ENCODE data around the gene ITGA2. TPM values are rescaled to one million over a fixed set of nuclear protein-coding genes. Genes with fewer than 3 reads are reported as not detected.
"Not testable (repeated sequence)": the region's sequence is repeated elsewhere in the genome, so short reads cannot be mapped to it uniquely, and the experiment has no call there.

The ITGA2 gene
- total RNA-seq, 1 experiment from 2014 or later, result not detected

GRCh38 chr5:52952483-52952882 lies 36.7 kb upstream of the ITGA2 start:
- Histone ChIP-seq H3K79me2 (ENCODE audit: low read length) (no peaks in the 10 kb centered on the region), H3K9me2 (replicated peaks; ENCODE audit: insufficient read depth, low read length) (no peaks in the 10 kb centered on the region), H3K27ac (ENCODE audit: low read length) (no peak overlapping the region), H3K9ac (ENCODE audit: low read length) (no peak overlapping the region), H2AFZ (ENCODE audit: low read length) (no peak overlapping the region), H3K4me2 (ENCODE audit: low read depth, low read length, poor library complexity, severe bottlenecking) (no peak overlapping the region), H3K4me3 (ENCODE audit: low read length) (no peak overlapping the region), H3K36me3 (ENCODE audit: insufficient read depth, low read length) (no peaks in the 10 kb centered on the region), H4K20me1 (ENCODE audit: insufficient read depth, low read depth, low read length) (no peaks in the 10 kb centered on the region), H3K4me1 (ENCODE audit: low read length) (no peaks in the 10 kb centered on the region), H3K9me3 (ENCODE audit: low read length) (no peaks in the 10 kb centered on the region), H3K27me3 (ENCODE audit: low read length) (no peaks in the 10 kb centered on the region)
- no peak for DNase-seq

- Histone ChIP-seq H3K4me3 (ENCODE audit: low read length) (no peak overlapping the region), H3K9ac (ENCODE audit: low read length) (no peak overlapping the region), H3K27ac (ENCODE audit: low read length) (no peak overlapping the region), H3K4me2 (ENCODE audit: low read depth, low read length, poor library complexity, severe bottlenecking) (no peak overlapping the region), H3K36me3 (ENCODE audit: insufficient read depth, low read length) (no peaks in the 10 kb centered on the region), H2AFZ (ENCODE audit: low read length) (no peak overlapping the region), H3K9me2 (replicated peaks; ENCODE audit: insufficient read depth, low read length) (no peaks in the 10 kb centered on the region), H3K9me3 (ENCODE audit: low read length) (no peaks in the 10 kb centered on the region), H3K4me1 (ENCODE audit: low read length) (no peaks in the 10 kb centered on the region), H4K20me1 (ENCODE audit: insufficient read depth, low read depth, low read length) (no peaks in the 10 kb centered on the region), H3K27me3 (ENCODE audit: low read length) (no peaks in the 10 kb centered on the region), H3K79me2 (ENCODE audit: low read length) (no peaks in the 10 kb centered on the region)
- DNase-seq, result no peak
Measured at GRCh38 chr5:52956014-52956413, 33.1 kb upstream of the ITGA2 start.

GRCh38 chr5:52956915-52957747 lies 32.0 kb upstream of the ITGA2 start:
- H3K79me2 ChIP-seq (ENCODE audit: low read length), result no peaks in the 10 kb centered on the region
- no peak overlapping the region for H2AFZ ChIP-seq (ENCODE audit: low read length)
- no peaks in the 10 kb centered on the region for H3K9me3 ChIP-seq (ENCODE audit: low read length)
- no peak overlapping the region for H3K9ac ChIP-seq (ENCODE audit: low read length)
- no peak overlapping the region for H3K27ac ChIP-seq (ENCODE audit: low read length)
- no peaks in the 10 kb centered on the region for H3K4me1 ChIP-seq (ENCODE audit: low read length)
- no peaks in the 10 kb centered on the region for H3K27me3 ChIP-seq (ENCODE audit: low read length)
- H3K4me2 ChIP-seq (ENCODE audit: low read depth, low read length, poor library complexity, severe bottlenecking), result no peak overlapping the region
- H3K9me2 ChIP-seq (replicated peaks; ENCODE audit: insufficient read depth, low read length), result no peaks in the 10 kb centered on the region
- no peak for DNase-seq
- H3K36me3 ChIP-seq (ENCODE audit: insufficient read depth, low read length), result no peaks in the 10 kb centered on the region
- no peak overlapping the region for H3K4me3 ChIP-seq (ENCODE audit: low read length)
- no peaks in the 10 kb centered on the region for H4K20me1 ChIP-seq (ENCODE audit: insufficient read depth, low read depth, low read length)

GRCh38 chr5:52961274-52961681 lies 27.9 kb upstream of the ITGA2 start:
- Histone ChIP-seq H3K79me2 (ENCODE audit: low read length) (no peaks in the 10 kb centered on the region), H3K27me3 (ENCODE audit: low read length) (no peaks in the 10 kb centered on the region), H3K9me3 (ENCODE audit: low read length) (no peaks in the 10 kb centered on the region), H3K9me2 (replicated peaks; ENCODE audit: insufficient read depth, low read length) (no peaks in the 10 kb centered on the region), H4K20me1 (ENCODE audit: insufficient read depth, low read depth, low read length) (no peaks in the 10 kb centered on the region), H3K4me1 (ENCODE audit: low read length) (no peaks in the 10 kb centered on the region), H3K4me2 (ENCODE audit: low read depth, low read length, poor library complexity, severe bottlenecking) (no peak overlapping the region), H3K9ac (ENCODE audit: low read length) (no peak overlapping the region), H3K36me3 (ENCODE audit: insufficient read depth, low read length) (no peaks in the 10 kb centered on the region), H3K4me3 (ENCODE audit: low read length) (no peak overlapping the region), H3K27ac (ENCODE audit: low read length) (no peak overlapping the region), H2AFZ (ENCODE audit: low read length) (no peak overlapping the region)
- no peak for DNase-seq

GRCh38 chr5:52963636-52964035 lies 25.5 kb upstream of the ITGA2 start:
- no peaks in the 10 kb centered on the region for H4K20me1 ChIP-seq (ENCODE audit: insufficient read depth, low read depth, low read length)
- H2AFZ ChIP-seq (ENCODE audit: low read length), result no peak overlapping the region
- H3K36me3 ChIP-seq (ENCODE audit: insufficient read depth, low read length), result no peaks in the 10 kb centered on the region
- H3K9me2 ChIP-seq (replicated peaks; ENCODE audit: insufficient read depth, low read length), result no peaks in the 10 kb centered on the region
- H3K27ac ChIP-seq (ENCODE audit: low read length), result no peak overlapping the region
- no peak overlapping the region for H3K9ac ChIP-seq (ENCODE audit: low read length)
- H3K4me1 ChIP-seq (ENCODE audit: low read length), result no peaks in the 10 kb centered on the region
- no peak overlapping the region for H3K4me3 ChIP-seq (ENCODE audit: low read length)
- no peaks in the 10 kb centered on the region for H3K9me3 ChIP-seq (ENCODE audit: low read length)
- H3K27me3 ChIP-seq (ENCODE audit: low read length), result no peaks in the 10 kb centered on the region
- H3K4me2 ChIP-seq (ENCODE audit: low read depth, low read length, poor library complexity, severe bottlenecking), result no peak overlapping the region
- no peak for DNase-seq
- no peaks in the 10 kb centered on the region for H3K79me2 ChIP-seq (ENCODE audit: low read length)

GRCh38 chr5:52964138-52964537 lies 25.0 kb upstream of the ITGA2 start:
- Histone ChIP-seq H3K4me3 (ENCODE audit: low read length) (no peak overlapping the region), H3K36me3 (ENCODE audit: insufficient read depth, low read length) (no peaks in the 10 kb centered on the region), H3K9me3 (ENCODE audit: low read length) (no peaks in the 10 kb centered on the region), H3K4me1 (ENCODE audit: low read length) (no peaks in the 10 kb centered on the region), H3K4me2 (ENCODE audit: low read depth, low read length, poor library complexity, severe bottlenecking) (no peak overlapping the region), H3K79me2 (ENCODE audit: low read length) (no peaks in the 10 kb centered on the region), H3K27me3 (ENCODE audit: low read length) (no peaks in the 10 kb centered on the region), H3K9ac (ENCODE audit: low read length) (no peak overlapping the region), H3K27ac (ENCODE audit: low read length) (no peak overlapping the region), H3K9me2 (replicated peaks; ENCODE audit: insufficient read depth, low read length) (no peaks in the 10 kb centered on the region), H4K20me1 (ENCODE audit: insufficient read depth, low read depth, low read length) (no peaks in the 10 kb centered on the region), H2AFZ (ENCODE audit: low read length) (no peak overlapping the region)
- no peak for DNase-seq

GRCh38 chr5:52976157-52976556 lies 13.0 kb upstream of the ITGA2 start:
- not testable (repeated sequence) for H3K4me2 ChIP-seq (ENCODE audit: low read depth, low read length, poor library complexity, severe bottlenecking); H3K9me2 ChIP-seq (replicated peaks; ENCODE audit: insufficient read depth, low read length); H3K79me2 ChIP-seq (ENCODE audit: low read length); H3K27ac ChIP-seq (ENCODE audit: low read length); H3K36me3 ChIP-seq (ENCODE audit: insufficient read depth, low read length); H3K9ac ChIP-seq (ENCODE audit: low read length); H4K20me1 ChIP-seq (ENCODE audit: insufficient read depth, low read depth, low read length); H2AFZ ChIP-seq (ENCODE audit: low read length); H3K9me3 ChIP-seq (ENCODE audit: low read length); H3K4me3 ChIP-seq (ENCODE audit: low read length); H3K4me1 ChIP-seq (ENCODE audit: low read length); DNase-seq; H3K27me3 ChIP-seq (ENCODE audit: low read length)

GRCh38 chr5:52977264-52977897 lies 11.8 kb upstream of the ITGA2 start:
- H3K36me3 ChIP-seq (ENCODE audit: insufficient read depth, low read length), result no peaks in the 10 kb centered on the region
- no peaks in the 10 kb centered on the region for H3K79me2 ChIP-seq (ENCODE audit: low read length)
- no peaks in the 10 kb centered on the region for H3K4me1 ChIP-seq (ENCODE audit: low read length)
- no peak overlapping the region for H2AFZ ChIP-seq (ENCODE audit: low read length)
- H3K9me3 ChIP-seq (ENCODE audit: low read length), result peaks cover 3% of the 10 kb centered on the region; the same call in 1 of the 2 replicates
- no peaks in the 10 kb centered on the region for H3K9me2 ChIP-seq (replicated peaks; ENCODE audit: insufficient read depth, low read length)
- H3K9ac ChIP-seq (ENCODE audit: low read length), result no peak overlapping the region
- DNase-seq, result no peak
- no peak overlapping the region for H3K4me2 ChIP-seq (ENCODE audit: low read depth, low read length, poor library complexity, severe bottlenecking)
- H3K27me3 ChIP-seq (ENCODE audit: low read length), result no peaks in the 10 kb centered on the region
- H3K4me3 ChIP-seq (ENCODE audit: low read length), result no peak overlapping the region
- H4K20me1 ChIP-seq (ENCODE audit: insufficient read depth, low read depth, low read length), result no peaks in the 10 kb centered on the region
- H3K27ac ChIP-seq (ENCODE audit: low read length), result no peak overlapping the region

Data from Karpas-422 (cell line).